ENCODE measurements around the gene NOVA2.

The NOVA2 gene

DNA sequence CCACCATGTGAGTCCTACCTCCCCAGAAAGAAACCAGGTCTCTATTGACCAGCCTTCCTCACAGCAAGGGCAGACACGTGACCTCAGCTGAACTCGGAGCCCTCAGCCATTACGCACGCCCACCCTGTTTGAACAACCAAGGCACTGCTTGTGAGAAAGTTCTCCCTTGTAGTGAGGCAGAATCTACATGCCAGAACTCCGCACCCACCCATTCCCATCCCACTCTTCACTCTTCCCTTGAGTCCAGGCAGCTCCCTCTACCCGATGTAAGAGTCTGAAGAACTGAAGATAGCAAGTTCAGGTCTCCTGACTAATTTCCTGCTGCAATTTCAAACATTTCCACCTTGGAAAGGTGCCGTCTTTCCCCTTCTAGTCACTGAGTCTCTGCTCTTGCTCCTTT, 6.4 kb downstream of the NOVA2 start:
- TF ChIP-seq, protein P1, sequence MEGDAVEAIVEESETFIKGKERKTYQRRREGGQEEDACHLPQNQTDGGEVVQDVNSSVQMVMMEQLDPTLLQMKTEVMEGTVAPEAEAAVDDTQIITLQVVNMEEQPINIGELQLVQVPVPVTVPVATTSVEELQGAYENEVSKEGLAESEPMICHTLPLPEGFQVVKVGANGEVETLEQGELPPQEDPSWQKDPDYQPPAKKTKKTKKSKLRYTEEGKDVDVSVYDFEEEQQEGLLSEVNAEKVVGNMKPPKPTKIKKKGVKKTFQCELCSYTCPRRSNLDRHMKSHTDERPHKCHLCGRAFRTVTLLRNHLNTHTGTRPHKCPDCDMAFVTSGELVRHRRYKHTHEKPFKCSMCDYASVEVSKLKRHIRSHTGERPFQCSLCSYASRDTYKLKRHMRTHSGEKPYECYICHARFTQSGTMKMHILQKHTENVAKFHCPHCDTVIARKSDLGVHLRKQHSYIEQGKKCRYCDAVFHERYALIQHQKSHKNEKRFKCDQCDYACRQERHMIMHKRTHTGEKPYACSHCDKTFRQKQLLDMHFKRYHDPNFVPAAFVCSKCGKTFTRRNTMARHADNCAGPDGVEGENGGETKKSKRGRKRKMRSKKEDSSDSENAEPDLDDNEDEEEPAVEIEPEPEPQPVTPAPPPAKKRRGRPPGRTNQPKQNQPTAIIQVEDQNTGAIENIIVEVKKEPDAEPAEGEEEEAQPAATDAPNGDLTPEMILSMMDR (IDR thresholded peaks at IDR 0.05) = no peak

DNA sequence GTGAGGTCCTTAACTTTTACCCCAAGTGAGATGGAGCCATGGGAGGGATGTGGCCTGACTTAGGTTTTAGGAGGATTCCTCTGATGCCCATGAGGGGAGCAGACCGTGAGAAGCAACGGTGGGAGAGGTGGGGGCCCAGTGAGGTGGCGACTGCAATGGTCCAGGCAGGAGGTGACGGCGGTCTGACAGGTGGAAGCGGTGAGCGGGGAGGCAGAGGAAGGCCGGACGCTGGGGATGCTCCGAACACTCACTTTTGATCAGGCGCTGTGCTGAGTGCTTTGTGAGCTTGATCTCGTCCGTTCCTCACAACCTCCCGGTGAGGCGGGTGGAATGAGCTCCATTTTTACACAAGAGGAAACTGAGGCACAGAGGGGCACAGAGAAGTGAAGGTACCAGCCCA, 11.6 kb downstream of the NOVA2 start:
- TF ChIP-seq, protein P1 (IDR thresholded peaks at IDR 0.05) = no peak

DNA sequence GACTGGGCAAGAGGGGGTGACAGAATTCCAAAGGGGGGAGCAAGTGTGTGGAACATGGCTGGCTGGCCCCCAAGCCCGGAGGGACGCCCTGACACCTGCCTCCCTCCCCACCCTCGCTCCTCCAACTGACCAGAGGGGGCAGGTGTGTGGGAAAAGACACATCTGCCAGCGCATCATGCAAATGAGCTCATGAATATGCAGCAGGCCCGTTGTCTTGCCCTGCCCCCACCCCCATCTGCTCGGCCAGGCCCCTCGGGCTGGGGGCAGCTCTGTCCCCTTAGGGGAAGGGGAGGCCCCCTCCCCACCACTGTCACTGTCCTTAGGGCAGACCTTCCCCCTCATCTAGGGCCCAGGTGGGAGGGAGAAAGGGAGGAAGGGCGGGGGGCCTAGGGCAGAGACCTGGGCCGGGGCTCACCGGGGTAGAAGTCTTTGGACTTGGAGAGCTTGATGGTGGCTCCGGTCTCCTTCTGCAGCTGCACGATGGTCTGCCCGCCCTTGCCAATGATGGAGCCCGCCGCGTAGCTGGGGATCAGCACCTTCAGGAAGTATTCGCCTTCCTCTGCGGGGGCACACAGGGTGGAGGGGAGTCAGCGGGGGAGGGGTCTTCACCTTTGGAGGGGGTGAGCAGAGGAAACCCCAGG, 12.9 kb downstream of the NOVA2 start:
- TF ChIP-seq, protein P1 (IDR thresholded peaks at IDR 0.05) = no peak

DNA sequence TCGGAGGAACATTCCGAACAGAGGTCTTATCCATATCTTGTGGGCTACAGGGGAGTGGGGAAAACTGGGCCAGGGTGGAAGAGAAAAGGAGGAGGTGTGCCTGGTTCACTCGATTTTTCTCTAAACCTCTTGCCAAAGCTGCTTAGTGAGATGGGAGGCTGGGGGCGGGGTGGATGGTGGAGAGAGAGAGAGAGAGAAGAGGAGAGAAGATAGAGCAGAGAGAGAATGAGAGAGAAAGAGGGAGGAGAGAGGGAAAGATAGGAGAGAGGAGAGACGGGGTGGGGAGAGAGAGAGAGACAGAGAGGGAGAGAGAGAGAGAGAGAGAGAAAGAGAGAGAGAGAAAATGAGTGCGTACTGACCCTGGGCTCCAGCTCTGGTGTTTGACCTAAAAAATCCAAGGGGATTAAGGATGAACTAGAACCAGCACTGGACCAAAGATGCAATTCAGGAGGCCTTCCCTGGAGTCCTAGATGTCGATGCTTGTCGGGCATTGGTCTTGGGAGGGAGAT, 14.1 kb downstream of the NOVA2 start:
- TF ChIP-seq, protein P1 (IDR thresholded peaks at IDR 0.05) = no peak

DNA sequence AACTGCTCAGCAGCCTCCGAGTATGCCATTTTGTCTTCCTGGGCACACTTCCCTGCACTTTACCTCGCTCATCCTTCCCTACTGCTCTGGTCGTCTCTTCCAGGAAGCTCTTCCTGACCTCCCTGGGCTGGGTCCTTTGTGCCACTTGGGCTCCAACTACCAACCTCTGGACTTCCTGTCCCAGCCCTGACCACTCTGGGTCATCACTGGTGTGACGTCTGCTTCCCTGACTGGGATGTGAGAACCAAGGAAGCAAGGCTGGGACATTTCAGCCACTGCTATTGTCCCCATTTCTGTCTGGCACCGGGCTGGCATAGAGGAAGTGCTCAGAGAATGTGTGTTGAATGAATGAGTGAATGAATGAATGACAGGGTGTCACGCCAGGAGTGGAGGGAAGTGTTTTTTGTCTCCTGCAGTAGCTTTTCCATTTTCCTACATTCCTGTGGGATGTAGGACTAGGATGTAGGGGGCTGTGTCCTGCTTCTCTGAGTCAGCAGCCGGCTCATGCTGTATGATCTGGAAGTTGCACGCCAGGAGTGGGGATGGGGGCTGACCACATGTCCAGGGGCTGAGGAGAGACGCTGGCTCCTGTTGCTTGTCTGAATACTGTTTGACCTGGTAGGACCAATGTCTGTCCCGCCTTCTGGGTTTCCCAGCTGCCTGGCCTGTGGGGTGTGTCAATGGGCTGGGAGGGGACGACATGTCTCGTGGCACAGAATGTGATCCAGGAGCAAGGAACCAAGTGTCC, 14.7 kb downstream of the NOVA2 start:
- TF ChIP-seq, protein P1 (IDR thresholded peaks at IDR 0.05) = no peak

DNA sequence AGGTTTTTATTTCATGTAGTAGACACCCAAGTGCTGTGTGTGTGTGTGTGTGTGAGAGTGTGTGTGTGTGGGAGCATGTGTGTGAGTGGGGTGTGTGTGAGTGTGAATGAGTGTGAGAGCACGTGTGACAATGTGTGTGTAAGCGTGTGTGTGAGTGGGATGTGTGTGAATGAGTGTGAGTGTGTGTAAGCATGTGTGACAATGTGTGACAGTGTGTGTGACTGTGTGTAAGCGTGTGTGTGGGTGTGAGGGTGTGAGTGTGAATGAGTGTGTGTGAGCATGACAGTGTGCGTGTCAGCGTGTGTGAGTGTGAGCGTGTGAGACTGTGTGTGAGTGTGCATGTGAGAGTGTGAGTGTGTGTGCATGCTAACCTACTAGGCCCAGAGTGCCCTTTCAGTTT, 15.3 kb downstream of the NOVA2 start:
- TF ChIP-seq, protein P1 (IDR thresholded peaks at IDR 0.05) = no peak

DNA sequence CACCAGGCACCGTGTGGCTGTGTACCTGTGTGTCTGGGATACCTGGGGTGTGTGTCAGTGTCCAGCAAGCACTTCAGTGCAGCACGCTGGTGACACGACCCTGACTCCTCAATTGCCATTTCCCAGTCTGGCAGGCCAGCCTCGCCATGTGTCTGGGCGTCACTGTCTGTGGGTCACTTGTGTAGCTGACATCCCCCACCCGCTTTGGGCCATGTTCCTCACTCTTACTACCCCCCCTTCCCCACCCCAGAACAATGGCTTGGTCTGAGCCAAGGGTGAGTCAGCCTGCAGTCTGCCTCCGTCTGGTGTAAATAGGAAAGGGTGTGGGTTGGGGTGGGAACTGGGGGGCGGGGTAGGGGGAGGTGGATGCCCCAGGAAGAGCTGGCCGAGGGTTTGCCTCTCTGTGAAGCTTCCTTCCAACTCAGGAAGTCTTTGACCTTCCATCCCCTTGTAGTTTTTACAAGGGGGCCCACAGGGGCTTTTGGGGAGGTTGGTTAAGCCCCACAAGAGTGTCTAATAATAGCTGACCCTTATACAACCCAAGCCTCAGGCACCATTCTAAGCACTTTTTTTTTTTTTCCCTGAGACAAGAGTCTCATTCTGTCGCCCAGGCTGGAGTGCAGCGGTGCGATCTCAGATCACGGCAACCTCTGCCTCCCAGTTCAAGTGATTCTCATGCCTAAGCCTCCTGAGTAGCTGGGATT, 17.6 kb downstream of the NOVA2 start:
- TF ChIP-seq, protein P1 (IDR thresholded peaks at IDR 0.05) = no peak
